Fibroblast of lung (primary cell): ENCODE data around the gene CDC42EP5. TPM values are rescaled to one million over a fixed set of nuclear protein-coding genes. Genes with fewer than 3 reads are reported as not detected.

Experiments
- DNase-seq, 2 donors: peaks; one replicate each; pipeline versions ENCODE4 v3.0.0 to v3.0.0-alpha.2; 2010; ENCODE audit warnings: low read depth in 2 of 2
- H2AFZ ChIP-seq: 2 replicates; pipeline ENCODE4 v1.5.1; 2012; ENCODE audit warnings: low read length, control low read depth, inconsistent platforms
- H3K27ac ChIP-seq: 2 replicates; pipeline ENCODE4 v1.5.1; 2011; ENCODE audit warnings: low read length, control low read depth; ENCODE audit not compliant: insufficient read depth
- H3K27me3 ChIP-seq: 2 replicates; pipeline ENCODE4 v1.5.1; 2011; ENCODE audit warnings: mild to moderate bottlenecking, low read length; ENCODE audit not compliant: control insufficient read depth, insufficient read depth
- H3K36me3 ChIP-seq: 2 replicates; pipeline ENCODE4 v1.5.1; 2011; ENCODE audit warnings: low read length; ENCODE audit not compliant: control insufficient read depth, insufficient read depth
- H3K4me1 ChIP-seq: 2 replicates; pipeline ENCODE4 v1.5.1; 2011; ENCODE audit warnings: low read length; ENCODE audit not compliant: control insufficient read depth, insufficient read depth; ENCODE audit errors: extremely low read depth
- H3K4me2 ChIP-seq: 2 replicates; pipeline ENCODE4 v1.5.1; 2011; ENCODE audit warnings: low read length, control low read depth; ENCODE audit not compliant: insufficient read depth; ENCODE audit errors: extremely low read depth
- H3K4me3 ChIP-seq, 4 experiments: fragments of 200-600 bp in 1 of 4; sonication (generic) in 1 of 4; replicated peaks in 1 of 4; 2 replicates each; pipeline ENCODE4 v1.5.1; 2011 to 2016; ENCODE audit warnings: low read length in 4 of 4, low read depth in 3 of 4, mild to moderate bottlenecking in 3 of 4, control low read depth in 2 of 4, inconsistent platforms in 1 of 4, mixed read lengths in 1 of 4; ENCODE audit not compliant: insufficient read depth in 1 of 4; ENCODE audit errors: control extremely low read depth in 1 of 4
- H3K79me2 ChIP-seq: 2 replicates; pipeline ENCODE4 v1.5.1; 2012; ENCODE audit warnings: mild to moderate bottlenecking, low read length, inconsistent platforms; ENCODE audit not compliant: control insufficient read depth, insufficient read depth
- H3K9ac ChIP-seq: 2 replicates; pipeline ENCODE4 v1.5.1; 2011; ENCODE audit warnings: mild to moderate bottlenecking, low read length, control low read depth; ENCODE audit not compliant: insufficient read depth
- H3K9me3 ChIP-seq: 2 replicates; pipeline ENCODE4 v1.5.1; 2012; ENCODE audit warnings: low read depth, low read length; ENCODE audit not compliant: control insufficient read depth, insufficient read depth
- H4K20me1 ChIP-seq: 2 replicates; pipeline ENCODE4 v1.5.1; 2011; ENCODE audit warnings: low read length; ENCODE audit not compliant: control insufficient read depth, insufficient read depth; ENCODE audit errors: extremely low read depth
- EZH2 ChIP-seq: IDR thresholded peaks from 2 replicates; pipeline ENCODE4 v1.5.1; 2012; ENCODE audit warnings: low read length, control low read depth, mild to moderate bottlenecking; ENCODE audit errors: missing control alignments
- polyA plus RNA-seq, 2 donors: library from polyadenylated mRNA; depleted of rRNA in 1 of 2; stranded (reverse) in 1 of 2; unstranded in 1 of 2; fragments of >200 nt; gene quantifications; 2 replicates each; pipeline ENCODE4 v1.2.1, GENCODE V29; 2011 to 2012; ENCODE audit warnings: missing spikeins in 1 of 2
- total RNA-seq: library from RNA; depleted of rRNA; stranded (reverse); fragments of >200 nt; gene quantifications from 2 replicates; pipeline ENCODE4 v1.2.1, GENCODE V29; 2014
- TF ChIP-seq, protein P1 (sequence below), 2 donors: IDR thresholded peaks in 1 of 2; conservative IDR thresholded peaks in 1 of 2; 1 replicate in 1 of 2; 2 replicates in 1 of 2; pipeline ENCODE4 v1.5.1; 2011 to 2012; ENCODE audit warnings: low read length in 2 of 2, control low read depth in 1 of 2, inconsistent platforms in 1 of 2, low read depth in 1 of 2, mild to moderate bottlenecking in 1 of 2

The CDC42EP5 gene
- total and polyA plus RNA-seq, 2 donors (not counting 1 experiment from before 2014, with no cell fraction given): 7.2 to 14.7 TPM

DNA sequence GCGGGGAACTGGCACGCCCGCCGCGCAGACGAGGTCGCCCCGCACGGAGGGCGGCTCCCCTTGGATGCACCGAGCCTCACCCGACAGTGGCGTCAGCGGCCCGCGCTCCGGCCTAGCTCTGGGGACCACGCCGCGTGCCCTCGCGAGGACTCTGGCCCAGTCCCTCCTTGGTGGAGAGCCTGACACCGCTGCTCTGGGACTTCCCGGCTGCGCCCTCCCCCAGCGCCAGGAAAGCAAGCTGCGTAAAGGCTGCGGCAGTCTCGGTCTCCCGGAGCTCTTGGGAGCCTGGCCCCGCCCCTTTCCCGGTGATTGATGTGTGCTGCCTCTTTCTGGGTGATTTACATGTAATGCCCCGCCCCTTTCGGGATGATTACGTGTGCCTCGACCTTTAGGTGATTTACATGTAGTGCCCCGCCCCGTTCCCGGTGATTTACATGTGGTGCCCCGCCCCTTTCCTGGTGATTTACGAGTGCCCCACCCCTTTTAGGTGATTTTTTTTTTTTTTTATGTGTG is 9.5 kb downstream of the CDC42EP5 start, which contains the start of gene LENG9:
TSS of gene LENG9 (minus strand) at position 248 of the 513 bp plus-strand sequence. CDS start 252 bp downstream, outside the sequence.
- H3K4me3 ChIP-seq: peak within 1 kb of the TSS; percentile 37 to 69 (median 60)
- H3K27ac ChIP-seq: peak within 1 kb of the TSS; percentile 96
- DNase-seq: peak; percentile 99
- no peaks in the 10 kb centered on the region for H3K27me3 ChIP-seq
- H2AFZ ChIP-seq: peak within 1 kb of the TSS; percentile 31
- no peaks in the 10 kb centered on the region for H4K20me1 ChIP-seq
- peaks cover 22% of the 10 kb centered on the region for H3K79me2 ChIP-seq
- no peaks in the 10 kb centered on the region for H3K9me3 ChIP-seq
- peak within 1 kb of the TSS; percentile 90 for H3K9ac ChIP-seq
- peaks cover 26% of the 10 kb centered on the region for H3K36me3 ChIP-seq
- H3K4me1 ChIP-seq: peaks cover 22% of the 10 kb centered on the region
- TF ChIP-seq, protein P1, sequence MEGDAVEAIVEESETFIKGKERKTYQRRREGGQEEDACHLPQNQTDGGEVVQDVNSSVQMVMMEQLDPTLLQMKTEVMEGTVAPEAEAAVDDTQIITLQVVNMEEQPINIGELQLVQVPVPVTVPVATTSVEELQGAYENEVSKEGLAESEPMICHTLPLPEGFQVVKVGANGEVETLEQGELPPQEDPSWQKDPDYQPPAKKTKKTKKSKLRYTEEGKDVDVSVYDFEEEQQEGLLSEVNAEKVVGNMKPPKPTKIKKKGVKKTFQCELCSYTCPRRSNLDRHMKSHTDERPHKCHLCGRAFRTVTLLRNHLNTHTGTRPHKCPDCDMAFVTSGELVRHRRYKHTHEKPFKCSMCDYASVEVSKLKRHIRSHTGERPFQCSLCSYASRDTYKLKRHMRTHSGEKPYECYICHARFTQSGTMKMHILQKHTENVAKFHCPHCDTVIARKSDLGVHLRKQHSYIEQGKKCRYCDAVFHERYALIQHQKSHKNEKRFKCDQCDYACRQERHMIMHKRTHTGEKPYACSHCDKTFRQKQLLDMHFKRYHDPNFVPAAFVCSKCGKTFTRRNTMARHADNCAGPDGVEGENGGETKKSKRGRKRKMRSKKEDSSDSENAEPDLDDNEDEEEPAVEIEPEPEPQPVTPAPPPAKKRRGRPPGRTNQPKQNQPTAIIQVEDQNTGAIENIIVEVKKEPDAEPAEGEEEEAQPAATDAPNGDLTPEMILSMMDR (conservative IDR thresholded peaks at IDR 0.05 in 1 of 2, IDR thresholded peaks at IDR 0.05 in 1 of 2; ENCODE audit: low read depth in 1 of 2, low read length in 2 of 2): no peak
- TF ChIP-seq EZH2: no peak
- H3K4me2 ChIP-seq: peak within 1 kb of the TSS; percentile 83

DNA sequence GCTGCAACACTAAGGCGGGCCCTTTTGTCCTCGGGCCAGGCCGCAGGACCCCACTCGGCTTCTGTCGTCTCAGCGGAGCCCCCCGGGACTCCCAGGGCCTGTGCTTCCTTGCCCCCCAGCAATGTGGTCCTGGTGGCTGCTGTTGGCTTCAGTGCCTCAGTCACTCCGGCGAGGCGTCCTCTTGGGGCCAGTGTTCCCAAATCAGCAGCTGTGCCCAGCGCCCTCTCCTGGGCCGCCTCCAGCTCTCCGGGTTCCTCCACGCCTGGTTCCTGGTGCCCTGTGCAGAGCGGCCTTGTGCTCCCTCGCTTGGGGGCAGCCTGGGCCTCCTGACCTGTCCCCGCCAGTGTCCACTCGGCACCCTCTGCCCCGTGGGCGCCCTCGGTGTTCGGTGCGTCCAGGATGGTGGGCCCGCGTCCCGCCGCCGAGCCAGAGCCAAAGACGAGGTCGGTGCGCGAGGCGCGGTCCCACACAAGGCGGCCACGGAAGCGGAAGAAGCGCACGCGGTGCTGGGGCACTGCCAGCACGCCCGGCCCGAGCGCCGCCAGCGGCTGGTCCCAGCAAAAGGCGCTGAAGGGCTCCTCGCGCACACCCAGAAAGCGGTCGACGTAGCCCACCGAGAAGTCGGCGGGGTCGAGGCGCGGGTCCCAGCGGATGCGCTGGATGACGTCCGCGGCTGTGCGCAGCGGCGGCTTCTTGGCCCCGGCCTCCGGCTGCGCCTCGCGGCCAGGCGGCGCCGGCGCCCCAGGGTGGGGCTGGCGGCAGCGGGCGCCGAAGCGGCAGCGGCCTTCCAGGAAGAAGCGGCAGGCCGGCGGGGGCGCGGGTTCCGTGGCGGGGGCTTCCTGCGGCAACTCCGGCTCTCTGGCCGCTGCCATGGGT is 10.2 kb downstream of the CDC42EP5 start:
- no peaks in the 10 kb centered on the region for H3K27me3 ChIP-seq
- no peaks in the 10 kb centered on the region for H4K20me1 ChIP-seq
- H3K4me2 ChIP-seq: peak overlapping the region; percentile 83
- H3K27ac ChIP-seq: peak overlapping the region; percentile 96
- peaks cover 26% of the 10 kb centered on the region for H3K79me2 ChIP-seq
- H3K4me1 ChIP-seq: peaks cover 22% of the 10 kb centered on the region
- H3K9me3 ChIP-seq: no peaks in the 10 kb centered on the region
- H3K9ac ChIP-seq: peak overlapping the region; percentile 90
- DNase-seq: peak; percentile 61 to 70
- H2AFZ ChIP-seq: no peak overlapping the region
- peaks cover 30% of the 10 kb centered on the region for H3K36me3 ChIP-seq
- peak overlapping the region; percentile 37 to 64 (median 54) for H3K4me3 ChIP-seq
- TF ChIP-seq, protein P1 (conservative IDR thresholded peaks at IDR 0.05 in 1 of 2, IDR thresholded peaks at IDR 0.05 in 1 of 2; ENCODE audit: low read depth in 1 of 2, low read length in 2 of 2): peak; percentile 2 to 26
- no peak for TF ChIP-seq EZH2

DNA sequence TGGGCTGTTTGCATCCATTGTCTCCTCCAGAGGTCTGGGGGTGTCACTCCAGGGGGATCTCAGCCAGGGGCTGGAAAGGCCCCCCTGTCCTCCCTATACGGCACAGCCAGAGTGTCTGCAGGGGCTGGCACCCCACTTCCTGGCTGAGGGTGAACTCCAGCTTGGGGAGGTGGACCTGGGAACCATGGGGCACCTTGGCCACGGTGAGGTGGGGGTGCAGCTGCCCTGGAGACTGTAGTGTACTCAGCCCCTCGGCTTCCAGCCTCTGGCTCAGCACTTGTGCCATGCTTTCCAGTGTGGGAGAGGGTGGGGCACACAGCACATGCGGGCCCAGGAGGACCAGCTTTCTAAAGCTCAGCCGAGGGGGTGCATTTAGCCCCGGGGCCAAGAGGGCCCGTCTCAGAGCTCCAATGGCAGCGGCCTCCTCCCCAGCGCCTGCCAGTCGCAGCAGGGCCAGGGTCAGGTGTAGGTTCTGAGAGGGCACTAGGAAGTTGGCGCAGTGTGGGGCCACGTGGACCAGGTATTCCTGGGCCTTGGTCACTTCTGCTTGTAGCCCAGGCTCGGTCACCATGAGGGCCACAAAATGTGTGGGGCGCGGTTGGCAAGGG is 10.9 kb downstream of the CDC42EP5 start:
- Histone ChIP-seq H3K4me2 (peak overlapping the region; percentile 83), H2AFZ (no peak overlapping the region), H3K27ac (peak overlapping the region; percentile 96), H3K9me3 (no peaks in the 10 kb centered on the region), H3K36me3 (peaks cover 33% of the 10 kb centered on the region), H3K4me1 (peaks cover 22% of the 10 kb centered on the region), H4K20me1 (no peaks in the 10 kb centered on the region), H3K4me3 (peak overlapping the region; percentile 28 to 64 (median 54)), H3K27me3 (no peaks in the 10 kb centered on the region), H3K79me2 (peaks cover 28% of the 10 kb centered on the region), H3K9ac (peak overlapping the region; percentile 90)
- no peak for TF ChIP-seq EZH2
- TF ChIP-seq, protein P1 (conservative IDR thresholded peaks at IDR 0.05 in 1 of 2, IDR thresholded peaks at IDR 0.05 in 1 of 2; ENCODE audit: low read depth in 1 of 2, low read length in 2 of 2): no peak
- DNase-seq: no peak
